ENCODE measurements around the gene ALOX5. TPM values are rescaled to one million over a fixed set of nuclear protein-coding genes. Genes with fewer than 3 reads are reported as not detected.

ALOX5 gene
- total and polyA plus RNA-seq, 2 of the 4 experiments (the other 2 are of a cell fraction) = not detected

GRCh38 chr10:45325116-45325515 lies 48.9 kb upstream of the ALOX5 start:
- H3K9me3 ChIP-seq (ENCODE audit: control insufficient read depth, insufficient read depth, low read length) = no peaks in the 10 kb centered on the region
- H3K4ac ChIP-seq (ENCODE audit: low read depth, low read length) = no peak overlapping the region
- DNase-seq (no peak), ATAC-seq (ENCODE audit: low read depth) (no peak)
- H3K14ac ChIP-seq (replicated peaks; ENCODE audit: low read depth, low read length) = no peak overlapping the region
- H2AK5ac ChIP-seq (ENCODE audit: low read depth, low read length) = no peak overlapping the region
- H3K23ac ChIP-seq (ENCODE audit: low read depth, low read length) = no peak overlapping the region
- ChIA-PET POLR2A (ENCODE audit: unreplicated experiment) (no interaction called here), CTCF (no interaction called here)
- H2AK9ac ChIP-seq (replicated peaks; ENCODE audit: low read depth, low read length, poor library complexity) = no peak overlapping the region
- no peak overlapping the region for H3K4me2 ChIP-seq (ENCODE audit: low read depth, low read length)
- WGBS, 2 experiments (ENCODE audit: extremely low coverage in 2 of 2, insufficient read length in 1 of 2) = no CpG with 5 or more reads among the region's 1 CpG
- no peak overlapping the region for H2BK15ac ChIP-seq (ENCODE audit: low read depth, low read length)
- H2BK20ac ChIP-seq (ENCODE audit: low read depth, low read length) = no peak overlapping the region
- H3K18ac ChIP-seq (ENCODE audit: low read depth, low read length) = no peak overlapping the region
- no peaks in the 10 kb centered on the region for H3K36me3 ChIP-seq (ENCODE audit: control insufficient read depth, insufficient read depth, low read length)
- H3K27ac ChIP-seq (ENCODE audit: insufficient read depth, low read length) = no peak overlapping the region
- no peak overlapping the region for H2BK5ac ChIP-seq (ENCODE audit: low read depth, low read length, poor library complexity, severe bottlenecking)
- no peaks in the 10 kb centered on the region for H3K4me1 ChIP-seq (ENCODE audit: control insufficient read depth, insufficient read depth, low read length)
- TF ChIP-seq CTCF (conservative IDR thresholded peaks at IDR 0.05; ENCODE audit: low read depth, low read length) = no peak
- no peak for TF ChIP-seq BHLHE40 (IDR thresholded peaks at IDR 0.05; ENCODE audit: low read depth, low read length)
- TF ChIP-seq RAD21 (IDR thresholded peaks at IDR 0.05; ENCODE audit: low read length) = no peak
- TF ChIP-seq NFE2L2 (IDR thresholded peaks at IDR 0.05; ENCODE audit: low read depth, low read length) = no peak
- TF ChIP-seq MXI1 (IDR thresholded peaks at IDR 0.05; ENCODE audit: borderline replicate concordance, low read depth, low read length) = no peak
- no peak for TF ChIP-seq SMC3 (IDR thresholded peaks at IDR 0.05; ENCODE audit: low read depth, low read length)
- no peak for TF ChIP-seq USF2 (IDR thresholded peaks at IDR 0.05; ENCODE audit: low read depth, low read length)
- TF ChIP-seq RFX5 (IDR thresholded peaks at IDR 0.05; ENCODE audit: low read depth, low read length) = no peak
- no peak for TF ChIP-seq CHD1 (IDR thresholded peaks at IDR 0.05; ENCODE audit: low read depth, low read length)
- no peak for TF ChIP-seq CEBPB (IDR thresholded peaks at IDR 0.05; ENCODE audit: low read depth, low read length)
- no peak for TF ChIP-seq MAZ (IDR thresholded peaks at IDR 0.05; ENCODE audit: borderline replicate concordance, low read depth, low read length)
- TF ChIP-seq RCOR1 (IDR thresholded peaks at IDR 0.05; ENCODE audit: insufficient replicate concordance, low read length) = no peak
- TF ChIP-seq ELK1 (IDR thresholded peaks at IDR 0.05; ENCODE audit: borderline replicate concordance, low read depth, low read length) = no peak
- TF ChIP-seq POLR2A (IDR thresholded peaks at IDR 0.05; ENCODE audit: low read depth, low read length) = no peak
- TF ChIP-seq FOS (IDR thresholded peaks at IDR 0.05; ENCODE audit: low read depth, low read length) = no peak
- no peak for TF ChIP-seq MAFK (IDR thresholded peaks at IDR 0.05; ENCODE audit: low read depth, low read length)
- H3K79me1 ChIP-seq (ENCODE audit: low read depth in 1 of 2, low read length in 2 of 2) = no peaks in the 10 kb centered on the region
- intact Hi-C loops (cut with micrococcal nuclease) (no loop called here), dilution Hi-C loops (cut with HindIII; ENCODE audit: low sequenced_read_pairs, unreplicated experiment) (no loop called here), in situ Hi-C loops (cut with MboI; ENCODE audit: low sequenced_read_pairs) (no loop called here)
- no peak overlapping the region for H3K4me3 ChIP-seq (ENCODE audit: insufficient read depth, low read depth, low read length)
- H3K9me1 ChIP-seq (ENCODE audit: insufficient read depth, low read length) = no peaks in the 10 kb centered on the region
- no peak overlapping the region for H4K8ac ChIP-seq (ENCODE audit: low read depth in 2 of 2, low read length in 2 of 2)
- H4K20me1 ChIP-seq (ENCODE audit: insufficient read depth, low read length) = no peaks in the 10 kb centered on the region
- no peak overlapping the region for H3K9ac ChIP-seq (ENCODE audit: low read depth, low read length)
- BruUV-seq (replicated peaks) = no TSS peak
- H3K27me3 ChIP-seq (ENCODE audit: control insufficient read depth, insufficient read depth, low read length) = no peaks in the 10 kb centered on the region
- H4K5ac ChIP-seq (ENCODE audit: low read depth, low read length) = no peak overlapping the region
- no peak overlapping the region for H3K56ac ChIP-seq (ENCODE audit: extremely low read depth, insufficient read depth, low read length)
- H2AFZ ChIP-seq (replicated peaks; ENCODE audit: low read length, poor library complexity) = no peak overlapping the region
- H4K91ac ChIP-seq (ENCODE audit: insufficient read depth, low read depth, low read length) = no peak overlapping the region
- H2BK120ac ChIP-seq (ENCODE audit: low read depth, low read length) = no peak overlapping the region

Data from IMR-90 (cell line).